DND-41 (cell line): Measurements from ENCODE around the gene MAPRE3.

Source experiments
- EZH2 ChIP-seq: IDR thresholded peaks from 3 replicates; pipeline ENCODE4 v1.6.1; 2012; ENCODE audit warnings: borderline replicate concordance, low read depth, mild to moderate bottlenecking, moderate library complexity, low read length, inconsistent platforms; ENCODE audit not compliant: severe bottlenecking
- TF ChIP-seq, protein P1 (sequence below): IDR thresholded peaks from 2 replicates; pipeline ENCODE4 v1.5.1; 2012; ENCODE audit warnings: borderline replicate concordance, low read length, moderate library complexity, mild to moderate bottlenecking; ENCODE audit not compliant: poor library complexity, severe bottlenecking; ENCODE audit errors: extremely low read depth

DNA sequence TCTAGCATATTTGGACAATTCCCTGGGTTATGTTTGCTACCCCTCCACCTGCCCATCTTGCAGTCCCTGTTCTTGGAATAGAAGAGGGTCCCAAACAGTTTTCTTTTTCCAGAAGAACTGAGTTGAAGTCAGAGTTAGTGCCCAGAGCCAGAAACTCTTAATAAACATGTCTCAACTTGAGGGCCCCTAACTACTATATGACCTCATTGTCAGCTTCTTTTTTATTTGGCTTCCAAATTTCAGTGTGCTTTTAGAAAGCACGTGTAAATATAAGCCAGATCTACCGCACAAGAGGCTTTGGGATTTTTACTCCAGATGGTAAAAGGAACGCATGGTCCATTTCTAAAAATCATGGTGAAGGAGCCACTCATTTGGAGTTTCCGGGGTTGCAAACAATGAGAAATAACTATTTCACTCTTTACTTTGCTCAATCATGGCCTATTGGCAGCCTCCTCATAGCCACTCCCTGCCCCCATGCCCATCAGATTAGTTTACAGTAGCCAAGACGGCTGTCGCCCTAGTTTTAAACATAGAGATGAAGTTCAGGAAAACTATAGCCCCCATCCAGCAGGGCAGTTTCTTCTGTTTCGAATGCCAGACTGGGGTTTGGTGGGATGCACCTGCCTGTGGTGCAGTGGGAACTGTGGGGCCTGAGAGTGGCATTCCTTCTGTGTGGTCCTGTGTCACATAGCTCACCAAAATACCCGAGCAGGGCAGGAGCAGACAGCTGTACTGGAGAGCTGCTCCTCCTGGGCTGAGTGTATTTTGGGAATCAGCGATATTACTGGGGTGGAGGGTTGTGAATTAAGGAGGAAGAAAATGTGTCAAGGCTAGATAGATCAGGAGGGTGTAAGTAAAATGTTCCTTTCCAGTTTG is 1.7 kb downstream of the MAPRE3 start:
- TF ChIP-seq, protein P1, sequence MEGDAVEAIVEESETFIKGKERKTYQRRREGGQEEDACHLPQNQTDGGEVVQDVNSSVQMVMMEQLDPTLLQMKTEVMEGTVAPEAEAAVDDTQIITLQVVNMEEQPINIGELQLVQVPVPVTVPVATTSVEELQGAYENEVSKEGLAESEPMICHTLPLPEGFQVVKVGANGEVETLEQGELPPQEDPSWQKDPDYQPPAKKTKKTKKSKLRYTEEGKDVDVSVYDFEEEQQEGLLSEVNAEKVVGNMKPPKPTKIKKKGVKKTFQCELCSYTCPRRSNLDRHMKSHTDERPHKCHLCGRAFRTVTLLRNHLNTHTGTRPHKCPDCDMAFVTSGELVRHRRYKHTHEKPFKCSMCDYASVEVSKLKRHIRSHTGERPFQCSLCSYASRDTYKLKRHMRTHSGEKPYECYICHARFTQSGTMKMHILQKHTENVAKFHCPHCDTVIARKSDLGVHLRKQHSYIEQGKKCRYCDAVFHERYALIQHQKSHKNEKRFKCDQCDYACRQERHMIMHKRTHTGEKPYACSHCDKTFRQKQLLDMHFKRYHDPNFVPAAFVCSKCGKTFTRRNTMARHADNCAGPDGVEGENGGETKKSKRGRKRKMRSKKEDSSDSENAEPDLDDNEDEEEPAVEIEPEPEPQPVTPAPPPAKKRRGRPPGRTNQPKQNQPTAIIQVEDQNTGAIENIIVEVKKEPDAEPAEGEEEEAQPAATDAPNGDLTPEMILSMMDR: no peak
- no peak for TF ChIP-seq EZH2
